ENCODE measurements around the gene TMA7. TPM values are rescaled to one million over a fixed set of nuclear protein-coding genes. Genes with fewer than 3 reads are reported as not detected.

The TMA7 gene
- total and polyA plus RNA-seq, 2 of the 13 experiments (the other 11 are each of a cell fraction or from before 2014, with no cell fraction given), result 100 to 486 TPM

DNA sequence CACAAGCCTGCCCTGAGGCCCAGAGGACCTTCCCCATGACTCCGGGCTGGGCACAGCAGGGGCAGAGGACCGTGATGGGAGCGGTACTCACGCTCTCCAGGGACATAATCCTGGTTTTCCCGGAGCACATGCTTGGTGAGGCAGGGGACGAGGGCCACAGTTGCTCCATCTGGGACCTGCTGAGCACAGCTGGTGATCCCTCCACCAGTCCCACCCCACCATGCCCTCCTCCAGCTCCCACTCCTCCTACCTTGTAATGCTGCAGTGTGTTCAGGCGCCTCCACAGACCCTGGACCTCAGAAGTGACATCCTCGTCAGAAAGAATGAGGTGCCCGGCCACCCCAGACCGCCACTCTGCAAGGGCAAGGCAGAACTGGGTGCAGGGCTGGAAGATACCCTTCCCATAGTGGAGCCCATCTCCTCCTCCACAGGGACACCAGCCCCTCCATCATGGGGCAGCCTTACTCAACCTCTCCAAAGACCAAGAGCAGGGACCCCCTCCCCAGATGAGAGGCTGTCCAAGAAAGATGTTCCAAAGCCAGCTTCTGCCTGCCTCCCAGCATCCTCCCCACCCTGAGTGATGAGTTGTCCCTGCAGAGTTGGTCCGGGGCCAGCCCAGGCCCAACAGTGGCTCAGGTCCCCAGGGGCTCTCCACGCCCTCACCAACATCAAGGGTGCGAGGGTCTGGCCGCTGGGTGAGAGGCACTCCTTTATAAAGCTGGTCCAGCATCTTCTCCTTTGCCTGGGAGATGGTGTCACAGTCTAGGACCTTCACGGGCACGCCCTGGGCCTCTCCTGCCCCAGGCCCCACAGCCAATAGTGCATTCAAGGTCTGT lies 29.6 kb upstream of the TMA7 start (continued):
- TF ChIP-seq, protein P1, sequence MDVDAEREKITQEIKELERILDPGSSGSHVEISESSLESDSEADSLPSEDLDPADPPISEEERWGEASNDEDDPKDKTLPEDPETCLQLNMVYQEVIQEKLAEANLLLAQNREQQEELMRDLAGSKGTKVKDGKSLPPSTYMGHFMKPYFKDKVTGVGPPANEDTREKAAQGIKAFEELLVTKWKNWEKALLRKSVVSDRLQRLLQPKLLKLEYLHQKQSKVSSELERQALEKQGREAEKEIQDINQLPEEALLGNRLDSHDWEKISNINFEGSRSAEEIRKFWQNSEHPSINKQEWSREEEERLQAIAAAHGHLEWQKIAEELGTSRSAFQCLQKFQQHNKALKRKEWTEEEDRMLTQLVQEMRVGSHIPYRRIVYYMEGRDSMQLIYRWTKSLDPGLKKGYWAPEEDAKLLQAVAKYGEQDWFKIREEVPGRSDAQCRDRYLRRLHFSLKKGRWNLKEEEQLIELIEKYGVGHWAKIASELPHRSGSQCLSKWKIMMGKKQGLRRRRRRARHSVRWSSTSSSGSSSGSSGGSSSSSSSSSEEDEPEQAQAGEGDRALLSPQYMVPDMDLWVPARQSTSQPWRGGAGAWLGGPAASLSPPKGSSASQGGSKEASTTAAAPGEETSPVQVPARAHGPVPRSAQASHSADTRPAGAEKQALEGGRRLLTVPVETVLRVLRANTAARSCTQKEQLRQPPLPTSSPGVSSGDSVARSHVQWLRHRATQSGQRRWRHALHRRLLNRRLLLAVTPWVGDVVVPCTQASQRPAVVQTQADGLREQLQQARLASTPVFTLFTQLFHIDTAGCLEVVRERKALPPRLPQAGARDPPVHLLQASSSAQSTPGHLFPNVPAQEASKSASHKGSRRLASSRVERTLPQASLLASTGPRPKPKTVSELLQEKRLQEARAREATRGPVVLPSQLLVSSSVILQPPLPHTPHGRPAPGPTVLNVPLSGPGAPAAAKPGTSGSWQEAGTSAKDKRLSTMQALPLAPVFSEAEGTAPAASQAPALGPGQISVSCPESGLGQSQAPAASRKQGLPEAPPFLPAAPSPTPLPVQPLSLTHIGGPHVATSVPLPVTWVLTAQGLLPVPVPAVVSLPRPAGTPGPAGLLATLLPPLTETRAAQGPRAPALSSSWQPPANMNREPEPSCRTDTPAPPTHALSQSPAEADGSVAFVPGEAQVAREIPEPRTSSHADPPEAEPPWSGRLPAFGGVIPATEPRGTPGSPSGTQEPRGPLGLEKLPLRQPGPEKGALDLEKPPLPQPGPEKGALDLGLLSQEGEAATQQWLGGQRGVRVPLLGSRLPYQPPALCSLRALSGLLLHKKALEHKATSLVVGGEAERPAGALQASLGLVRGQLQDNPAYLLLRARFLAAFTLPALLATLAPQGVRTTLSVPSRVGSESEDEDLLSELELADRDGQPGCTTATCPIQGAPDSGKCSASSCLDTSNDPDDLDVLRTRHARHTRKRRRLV (CRISPR knock-in tag; IDR thresholded peaks at IDR 0.05), result no peak
- TF ChIP-seq ZNF136 (CRISPR knock-in tag; IDR thresholded peaks at IDR 0.05; ENCODE audit: low read depth), result no peak
- no peak for TF ChIP-seq CREM (IDR thresholded peaks at IDR 0.05)
- TF ChIP-seq CREM (CRISPR knock-in tag; IDR thresholded peaks at IDR 0.05), result no peak
- TF ChIP-seq SRF (IDR thresholded peaks at IDR 0.05; ENCODE audit: low read depth, low read length), result no peak
- TF ChIP-seq, protein P2, sequence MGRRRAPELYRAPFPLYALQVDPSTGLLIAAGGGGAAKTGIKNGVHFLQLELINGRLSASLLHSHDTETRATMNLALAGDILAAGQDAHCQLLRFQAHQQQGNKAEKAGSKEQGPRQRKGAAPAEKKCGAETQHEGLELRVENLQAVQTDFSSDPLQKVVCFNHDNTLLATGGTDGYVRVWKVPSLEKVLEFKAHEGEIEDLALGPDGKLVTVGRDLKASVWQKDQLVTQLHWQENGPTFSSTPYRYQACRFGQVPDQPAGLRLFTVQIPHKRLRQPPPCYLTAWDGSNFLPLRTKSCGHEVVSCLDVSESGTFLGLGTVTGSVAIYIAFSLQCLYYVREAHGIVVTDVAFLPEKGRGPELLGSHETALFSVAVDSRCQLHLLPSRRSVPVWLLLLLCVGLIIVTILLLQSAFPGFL (CRISPR knock-in tag; IDR thresholded peaks at IDR 0.05), result no peak
- no peak for TF ChIP-seq KLF15 (CRISPR knock-in tag; IDR thresholded peaks at IDR 0.05; ENCODE audit: borderline replicate concordance)
- no peak for TF ChIP-seq ZNF264 (CRISPR knock-in tag; IDR thresholded peaks at IDR 0.05)
